Activated naive CD4-positive, alpha-beta T cell (primary cell): ENCODE measurements around the gene C9.
"Not testable (repeated sequence)": the region's sequence is repeated elsewhere in the genome, so short reads cannot be mapped to it uniquely, and the experiment has no call there.

Source experiments
- DNase-seq, 4 experiments: peaks; one replicate each; lab custom pipeline; 2025; lab: John Stamatoyannopoulos, UW

The C9 gene

DNA sequence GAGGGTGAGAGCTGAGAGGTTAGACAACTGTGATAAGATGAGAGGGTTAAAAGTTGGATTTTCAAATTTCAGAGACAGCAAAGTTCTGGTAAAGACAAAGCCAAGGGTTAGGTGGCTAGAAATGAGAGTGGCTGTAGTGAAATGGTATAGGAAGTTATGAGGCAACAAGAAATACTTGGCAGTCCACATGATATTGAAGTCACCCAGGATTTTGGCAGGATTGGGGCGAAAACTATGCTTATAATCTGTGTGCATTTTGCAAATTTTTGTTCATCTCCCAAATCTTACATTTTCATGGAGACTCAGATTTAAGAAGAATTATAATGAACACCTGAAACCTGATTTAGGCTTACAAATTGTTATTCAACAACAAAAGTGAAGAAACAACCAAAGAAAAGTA is 35.6 kb downstream of the C9 start:
- no peak for DNase-seq

DNA sequence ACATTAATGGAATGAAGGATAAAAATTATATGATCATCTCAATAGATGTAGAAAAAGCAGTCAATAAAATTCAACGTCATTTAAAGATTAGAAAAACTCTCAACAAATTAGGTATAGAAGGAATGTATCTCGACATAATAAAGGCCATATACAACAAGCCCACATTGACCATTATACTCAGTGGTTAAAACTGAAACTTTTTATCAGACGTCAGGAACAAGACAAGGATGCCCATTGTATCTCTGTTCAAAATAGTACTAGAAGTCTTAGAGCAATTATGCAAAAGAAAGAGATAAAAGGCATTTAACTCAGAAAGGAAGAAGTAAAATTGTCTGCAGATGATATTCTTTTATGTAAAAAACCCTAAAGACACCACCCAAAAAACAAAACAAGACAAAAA is 40.8 kb downstream of the C9 start:
- no peak for DNase-seq

DNA sequence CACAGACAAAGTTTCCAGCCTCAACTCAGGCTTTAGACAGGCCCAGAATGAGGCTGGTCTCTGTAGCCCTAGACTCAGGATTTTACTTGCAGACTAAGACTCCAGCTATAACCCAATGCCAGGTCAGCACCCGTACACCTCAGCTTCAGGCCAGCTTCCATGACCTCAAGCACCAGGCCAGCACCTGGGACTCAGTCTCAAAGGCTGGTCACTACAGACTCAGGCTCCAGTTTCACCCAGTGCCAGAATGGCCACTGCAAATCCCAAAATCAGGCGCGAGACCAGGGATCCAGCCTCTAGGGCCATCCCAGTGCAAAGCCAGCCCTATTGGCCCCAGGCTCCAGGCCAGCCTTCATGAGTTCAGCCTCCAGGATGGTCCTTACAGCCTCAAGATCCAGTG is 44.9 kb downstream of the C9 start:
- no peak for DNase-seq

DNA sequence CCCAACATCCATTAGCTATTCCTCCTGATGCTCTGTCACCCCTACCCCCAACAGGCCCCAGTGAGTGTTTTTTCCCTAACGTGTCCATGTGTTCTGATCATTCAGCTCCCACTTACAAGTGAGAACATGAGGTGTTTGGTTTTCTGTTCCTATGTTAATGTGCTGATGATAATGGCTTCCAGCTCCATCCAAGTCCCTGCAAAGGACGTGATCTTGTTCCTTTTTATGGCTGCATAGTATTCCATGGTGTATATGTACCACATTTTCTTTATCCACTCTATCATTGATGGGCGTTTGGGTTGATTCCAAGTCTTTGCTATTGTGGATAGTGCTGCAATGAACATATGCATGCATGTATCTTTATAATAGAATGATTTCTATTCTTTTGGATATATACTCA is 47.8 kb downstream of the C9 start:
- DNase-seq, result not testable (repeated sequence)

DNA sequence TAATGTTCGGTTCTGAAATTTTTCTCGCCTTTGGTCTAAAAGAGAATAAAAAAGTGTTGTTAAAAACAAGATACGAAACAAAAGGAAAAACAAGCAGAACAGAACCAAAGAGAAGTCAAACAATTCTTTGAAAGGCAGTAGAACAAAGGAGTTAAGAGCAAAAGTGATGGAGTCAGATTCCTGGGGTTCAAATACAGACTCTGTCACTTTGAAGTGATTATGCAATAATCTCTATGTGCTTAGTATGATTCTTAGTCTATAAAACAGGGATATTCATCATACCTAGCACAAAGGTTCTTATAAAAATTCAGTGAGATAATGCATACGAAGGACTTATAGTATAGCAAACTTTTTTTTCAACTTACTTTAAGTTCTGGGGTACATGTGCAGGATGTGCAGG is 48.3 kb downstream of the C9 start:
- DNase-seq, result no peak

DNA sequence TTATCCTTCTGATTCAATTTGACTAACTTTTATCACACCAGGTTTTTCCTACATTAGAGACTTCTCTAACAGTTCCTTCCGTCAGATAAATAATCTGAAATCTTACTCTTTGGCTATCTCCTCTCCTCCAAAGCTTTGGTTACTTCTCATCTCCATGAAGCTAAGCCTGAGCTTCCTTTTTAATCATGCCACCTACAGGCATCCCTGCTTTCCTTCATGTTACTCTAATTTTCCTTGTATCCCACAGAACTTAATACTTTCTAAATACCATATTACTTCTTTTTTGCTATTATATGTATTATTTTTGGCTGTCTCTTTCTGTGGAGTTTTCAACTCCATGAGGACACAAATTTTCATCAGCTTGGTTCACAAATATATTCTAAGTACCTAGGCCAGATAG is 49.7 kb downstream of the C9 start:
- DNase-seq, result no peak

DNA sequence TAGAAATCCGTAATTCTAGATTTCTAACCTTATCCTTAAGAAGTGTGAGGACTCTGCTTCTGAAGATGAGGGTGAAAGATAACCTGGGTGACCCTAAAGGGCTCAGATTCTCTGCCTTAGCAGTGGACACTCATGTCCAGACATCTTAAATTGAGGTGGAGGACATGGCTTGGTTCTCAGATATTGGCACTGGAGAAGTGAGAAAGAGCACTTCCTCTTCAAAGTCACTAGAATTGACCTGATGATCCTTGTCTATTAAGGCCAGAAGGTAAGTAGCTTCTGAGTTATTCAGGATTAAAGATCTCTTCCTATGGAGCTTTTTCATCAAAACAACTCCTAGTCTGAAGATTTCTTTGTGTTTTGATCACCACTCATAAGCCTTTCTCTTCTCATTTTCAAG is 54.8 kb downstream of the C9 start:
- DNase-seq, result no peak

DNA sequence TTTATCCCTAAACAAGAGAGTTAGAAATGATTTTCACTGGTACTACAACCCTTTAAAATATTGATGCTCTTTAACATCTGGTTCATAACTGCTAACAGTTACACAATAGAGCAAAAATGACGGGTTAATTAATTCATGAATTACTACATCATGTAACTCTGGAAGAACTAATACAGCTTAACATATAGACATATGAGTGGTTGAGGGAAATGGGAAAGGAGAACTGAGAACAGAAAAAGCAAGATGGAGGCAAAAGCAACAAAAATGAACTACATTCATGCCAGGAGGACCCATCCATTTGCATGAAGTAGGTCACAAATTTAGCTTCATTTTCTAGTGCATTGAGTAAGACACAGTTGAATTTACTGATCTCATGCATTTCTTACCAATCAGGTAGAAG is 61.8 kb downstream of the C9 start:
- no peak for DNase-seq

DNA sequence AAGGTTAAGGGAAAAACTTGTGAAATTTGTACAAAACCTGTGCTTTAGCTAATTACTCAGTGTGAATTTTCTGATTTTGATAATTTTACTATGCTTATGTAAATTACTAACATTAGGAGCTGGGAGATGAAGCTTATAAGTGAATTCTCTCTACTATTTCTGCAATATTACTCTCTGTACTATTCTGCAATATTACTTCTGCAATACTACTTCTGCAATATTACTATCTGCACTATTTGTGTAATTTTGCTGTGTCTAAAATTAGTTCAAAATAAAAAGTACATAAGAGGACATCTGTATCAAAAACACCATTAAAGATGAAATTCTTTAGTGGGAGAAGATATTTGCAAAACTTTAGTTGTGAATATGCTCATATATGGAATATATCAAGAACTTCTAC is 62.9 kb downstream of the C9 start:
- no peak for DNase-seq

DNA sequence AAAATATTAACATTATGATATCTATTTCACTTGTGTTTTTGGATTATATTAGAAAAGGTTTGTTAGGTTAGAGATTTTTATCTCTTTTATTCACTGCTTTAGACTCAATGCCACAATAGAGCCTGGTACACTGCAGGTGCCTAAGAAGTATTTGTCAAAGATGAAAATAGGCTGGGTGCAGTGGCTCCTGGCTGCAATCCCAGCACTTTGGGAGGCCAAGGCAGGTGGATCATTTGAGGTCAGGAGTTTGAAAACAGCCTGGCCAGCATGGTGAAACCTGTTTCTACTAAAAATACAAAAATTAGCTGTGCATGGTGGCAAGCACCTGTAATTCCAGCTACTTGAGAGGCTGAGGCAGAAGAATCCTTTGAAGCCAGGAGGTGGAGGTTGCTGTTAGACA is 64.3 kb downstream of the C9 start:
- no peak for DNase-seq

DNA sequence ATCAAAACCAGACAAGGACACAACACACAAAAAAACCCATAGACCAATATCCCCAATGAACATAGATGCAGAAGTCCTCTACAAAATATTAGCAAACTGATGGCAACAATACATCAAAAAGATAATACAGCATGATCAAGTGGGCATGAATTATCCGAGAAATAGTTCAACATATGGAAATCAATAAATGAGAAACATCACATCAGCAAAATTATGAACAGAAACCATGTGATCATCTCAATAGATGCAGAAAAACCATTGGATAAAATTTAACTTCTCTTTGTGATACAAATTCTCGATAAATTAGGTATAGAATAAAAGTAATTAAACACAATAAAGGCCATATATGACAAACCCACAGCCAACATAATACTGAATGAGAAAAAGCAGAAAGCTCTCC is 69.6 kb downstream of the C9 start:
- no peak for DNase-seq

DNA sequence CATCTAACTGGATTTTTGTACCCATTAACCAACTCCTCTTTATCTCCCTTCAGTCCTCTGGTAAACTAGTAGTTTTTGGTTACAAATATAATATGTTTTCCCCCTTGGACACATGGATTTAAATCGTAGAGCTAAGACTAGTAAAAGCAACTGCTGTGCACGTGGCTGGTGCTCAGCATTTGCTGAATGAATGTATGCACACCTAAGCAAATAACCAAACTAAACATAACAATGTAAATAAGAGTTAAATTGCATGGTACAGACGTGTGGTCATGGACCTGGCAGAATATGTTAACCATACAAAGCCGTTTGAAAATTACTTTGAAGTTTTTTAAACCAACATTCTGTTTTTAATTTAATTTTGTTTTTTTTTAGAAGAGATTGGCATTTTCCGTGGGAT is 79.7 kb downstream of the C9 start:
- DNase-seq, result no peak

DNA sequence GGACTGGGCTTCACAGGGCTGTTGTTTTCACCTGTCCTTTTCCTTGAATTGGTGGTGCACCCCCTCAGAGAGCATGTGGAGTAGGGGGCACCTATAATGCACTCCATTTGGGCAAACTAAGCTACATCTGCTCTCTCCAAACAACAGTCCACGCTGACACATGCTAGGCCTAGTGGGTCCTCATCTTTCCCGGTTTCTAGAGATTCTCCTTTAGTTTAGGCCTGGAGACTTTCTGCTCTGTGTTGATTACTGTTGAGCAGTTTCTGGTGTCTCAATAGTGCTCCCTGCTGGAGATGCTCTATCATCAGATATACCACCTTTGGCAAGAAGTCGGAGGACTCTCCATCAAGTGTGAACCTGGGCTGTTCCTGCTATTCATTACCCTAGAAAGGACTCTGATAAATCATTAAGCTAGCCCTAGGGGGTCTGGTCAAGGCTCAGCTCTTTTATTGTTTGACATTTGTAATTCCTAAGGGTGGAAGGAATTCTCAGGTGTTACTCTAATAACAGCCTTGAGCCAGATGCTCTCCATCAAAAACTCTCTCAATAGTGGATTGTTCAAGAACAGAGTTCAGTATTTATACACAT is 81.0 kb downstream of the C9 start:
- peak in 2 of 4 experiments; percentile 5 to 9 for DNase-seq

DNA sequence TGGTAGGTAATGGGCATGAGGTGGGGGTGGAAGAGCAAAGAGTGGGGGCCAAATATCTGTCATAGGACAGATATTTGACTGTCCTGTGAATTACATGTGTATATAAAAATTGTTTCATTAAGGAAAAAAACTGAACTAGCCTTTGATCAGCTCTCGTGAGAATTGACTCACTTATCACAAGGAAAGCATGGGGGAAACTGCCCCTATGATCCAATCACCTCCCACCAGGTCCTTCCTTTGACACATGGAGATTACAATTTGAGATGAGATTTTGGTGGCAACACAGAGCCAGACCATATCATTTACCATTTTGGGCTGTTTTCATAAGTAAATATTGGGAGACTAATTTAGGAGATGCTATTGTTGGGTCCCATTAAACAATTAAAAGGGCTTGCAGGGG is 81.7 kb downstream of the C9 start:
- no peak for DNase-seq

DNA sequence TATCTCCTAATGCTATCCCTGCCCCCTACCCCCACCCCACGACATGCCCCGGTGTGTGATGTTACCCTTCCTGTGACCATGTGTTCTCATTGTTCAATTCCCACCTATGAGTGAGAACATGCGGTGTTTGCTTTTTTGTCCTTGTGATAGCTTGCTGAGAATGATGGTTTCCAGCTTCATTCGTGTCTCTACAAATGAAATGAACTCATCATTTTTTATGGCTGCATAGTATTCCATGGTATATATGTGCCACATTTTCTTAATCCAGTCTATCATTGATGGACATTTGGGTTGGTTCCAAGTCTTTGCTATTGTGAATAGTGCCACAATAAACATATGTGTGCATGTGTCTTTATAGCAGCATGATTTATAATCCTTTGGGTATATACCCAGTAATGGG is 88.4 kb downstream of the C9 start:
- not testable (repeated sequence) for DNase-seq

DNA sequence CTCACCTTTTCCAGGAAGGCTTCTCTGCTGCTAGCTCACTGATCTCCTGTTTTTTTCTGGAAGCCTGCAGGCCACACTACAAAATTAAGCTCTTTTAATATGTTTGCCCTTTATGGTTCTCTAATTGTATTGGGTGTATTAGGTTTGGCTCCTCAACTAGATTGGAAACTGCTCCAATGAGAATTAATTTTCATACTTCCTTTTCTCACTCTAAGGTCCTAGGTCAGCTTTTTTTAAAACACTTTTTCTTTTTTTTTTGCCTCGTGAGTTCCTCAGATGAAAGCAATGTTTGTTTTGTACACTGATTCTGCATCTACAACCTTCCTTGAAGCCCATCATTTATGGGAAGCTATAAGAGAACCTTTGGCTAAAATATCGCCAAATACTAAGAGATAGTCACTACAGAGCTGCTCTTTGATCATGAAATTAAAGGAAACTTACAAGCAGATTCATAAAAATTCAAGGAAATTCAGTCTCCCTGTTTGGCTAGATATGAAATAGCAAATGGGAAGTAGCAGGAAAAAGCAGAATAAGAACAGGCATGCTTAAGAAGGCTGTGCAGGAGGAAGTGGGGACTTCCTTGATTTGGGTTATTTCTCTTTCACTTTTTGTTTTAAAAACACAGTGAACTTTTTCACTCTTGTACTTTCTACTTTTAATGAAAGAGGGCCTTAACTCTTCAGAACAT is 89.8 kb downstream of the C9 start:
- DNase-seq, result no peak

DNA sequence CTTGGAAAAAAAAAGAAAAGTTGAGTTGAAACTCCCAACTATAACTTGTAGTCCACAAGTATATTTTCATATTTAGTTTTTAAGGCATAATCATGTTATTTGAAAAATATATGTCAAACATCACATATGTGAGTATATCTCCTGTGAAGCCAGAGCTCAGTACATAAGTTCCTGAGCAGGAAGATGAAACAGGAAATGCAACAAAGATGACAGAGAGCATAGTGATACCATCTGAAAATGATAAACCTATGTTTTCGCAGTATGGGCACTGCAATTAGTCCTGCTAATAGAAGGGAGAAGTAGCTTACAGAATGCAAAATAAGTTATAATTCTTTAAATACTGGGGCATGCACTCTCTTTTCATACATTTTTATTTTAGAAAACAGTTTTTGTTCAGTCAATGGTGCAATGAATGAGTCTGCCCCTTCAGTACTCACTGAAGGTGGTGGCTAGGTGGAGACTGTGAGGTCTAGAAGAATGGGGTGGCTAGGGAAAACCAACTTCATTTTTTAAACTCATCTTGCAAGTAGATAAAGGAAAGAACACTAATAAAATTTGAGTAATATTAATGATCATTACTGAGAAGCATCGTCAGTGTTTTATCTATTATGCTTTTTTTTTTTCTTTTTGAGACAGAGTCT is 90.9 kb downstream of the C9 start:
- DNase-seq, result no peak

DNA sequence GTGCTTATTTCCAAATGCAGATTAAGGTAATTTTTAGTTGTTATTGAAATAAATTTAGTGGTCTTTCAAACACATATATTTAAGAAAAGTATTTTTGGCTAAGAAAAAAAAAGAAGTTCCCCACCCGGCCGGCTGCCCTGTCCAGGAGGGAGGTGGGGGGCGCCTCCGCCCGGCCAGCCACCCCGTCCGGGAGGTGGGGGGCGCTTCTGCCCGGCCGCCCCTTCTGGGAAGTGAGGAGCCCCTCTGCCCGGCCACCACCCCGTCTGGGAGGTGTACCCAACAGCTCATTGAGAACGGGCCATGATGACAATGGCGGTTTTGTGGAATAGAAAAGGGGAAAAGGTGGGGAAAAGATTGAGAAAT is 91.4 kb downstream of the C9 start:
- not testable (repeated sequence) for DNase-seq

DNA sequence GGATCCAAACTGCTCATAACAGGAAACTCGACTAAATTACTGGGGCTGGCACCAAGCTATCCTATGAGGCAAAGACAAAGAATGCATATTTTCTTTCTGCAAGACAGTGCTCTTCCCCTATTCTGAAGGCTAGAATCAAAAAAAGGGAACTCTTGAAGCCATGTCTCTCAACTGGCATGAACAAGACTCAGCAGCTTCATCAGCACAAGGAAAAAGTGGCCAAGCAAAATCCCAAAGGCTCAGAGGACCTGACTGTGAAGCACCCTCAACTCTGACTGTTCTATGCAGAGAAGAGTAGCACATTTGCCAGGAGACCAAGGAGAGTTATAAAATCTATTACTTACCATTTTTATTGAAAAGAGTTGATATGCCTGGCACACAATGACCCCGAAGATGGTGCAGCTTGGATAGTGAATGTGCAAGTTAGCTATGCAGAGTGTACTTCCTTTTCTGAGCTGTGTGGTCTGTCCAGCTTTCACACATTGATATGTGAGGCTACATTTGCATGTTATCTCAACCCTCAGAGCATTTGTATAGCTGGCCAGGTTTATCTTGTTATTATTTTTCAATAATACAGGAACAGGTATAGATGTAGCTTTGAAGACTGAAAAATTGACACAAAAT is 94.0 kb downstream of the C9 start:
- DNase-seq, result no peak

DNA sequence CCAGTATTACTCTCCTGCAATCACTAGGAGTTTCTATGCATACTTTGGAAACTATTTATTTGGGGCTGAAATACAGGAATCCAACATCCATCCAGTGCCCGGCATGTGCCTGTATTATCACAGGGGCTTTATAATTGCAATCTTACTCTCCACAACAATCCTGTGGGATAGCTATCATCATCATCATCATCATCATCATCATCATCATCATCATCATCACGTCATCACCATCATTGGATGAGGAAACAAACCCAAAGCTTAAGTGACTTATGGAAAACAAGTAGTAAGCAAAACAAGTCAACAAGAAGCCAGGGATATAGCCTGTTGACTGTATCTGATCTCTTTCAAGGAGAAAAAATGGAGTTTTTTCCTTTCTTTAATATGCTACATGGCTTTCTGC is 97.1 kb downstream of the C9 start:
- DNase-seq, result no peak

DNA sequence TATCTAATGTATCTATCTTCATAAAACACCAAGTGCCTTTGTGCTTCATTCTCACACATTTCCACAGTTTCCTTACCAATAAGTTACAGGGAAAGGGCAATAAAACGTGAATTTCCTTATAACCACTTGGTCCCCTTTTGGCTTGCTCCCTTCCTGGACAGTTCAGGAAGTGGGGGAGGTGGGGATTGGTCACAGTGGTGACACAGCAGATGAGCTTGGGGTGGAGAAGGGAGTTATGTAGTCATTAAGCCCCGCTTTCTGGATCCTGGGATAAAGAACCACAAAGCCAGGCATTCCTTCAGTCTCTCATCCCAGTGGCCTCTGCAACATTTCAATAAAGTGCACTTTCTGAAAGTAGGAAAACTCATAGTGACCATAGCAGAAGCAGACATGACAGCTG is 97.9 kb downstream of the C9 start:
- DNase-seq, result no peak

DNA sequence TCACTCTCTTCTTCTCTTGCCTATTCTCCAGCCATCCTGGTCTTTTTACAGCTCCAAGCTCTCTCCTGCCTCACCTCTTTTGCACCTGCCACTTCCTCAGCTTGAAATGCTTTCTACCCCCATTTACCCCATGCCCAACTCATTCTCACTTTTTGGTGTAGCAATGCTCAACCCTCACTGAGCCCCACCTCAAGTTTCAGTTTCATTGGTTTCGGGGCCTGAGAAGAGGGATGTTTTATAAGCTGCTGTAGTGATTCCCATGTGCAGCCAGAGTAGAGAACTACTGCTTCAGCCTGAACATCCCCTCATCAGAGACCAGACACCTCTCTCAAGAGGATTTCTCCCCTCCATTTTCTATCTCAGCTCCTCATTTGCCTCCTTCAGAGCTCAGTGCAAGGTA is 99.8 kb downstream of the C9 start:
- DNase-seq, result no peak

DNA sequence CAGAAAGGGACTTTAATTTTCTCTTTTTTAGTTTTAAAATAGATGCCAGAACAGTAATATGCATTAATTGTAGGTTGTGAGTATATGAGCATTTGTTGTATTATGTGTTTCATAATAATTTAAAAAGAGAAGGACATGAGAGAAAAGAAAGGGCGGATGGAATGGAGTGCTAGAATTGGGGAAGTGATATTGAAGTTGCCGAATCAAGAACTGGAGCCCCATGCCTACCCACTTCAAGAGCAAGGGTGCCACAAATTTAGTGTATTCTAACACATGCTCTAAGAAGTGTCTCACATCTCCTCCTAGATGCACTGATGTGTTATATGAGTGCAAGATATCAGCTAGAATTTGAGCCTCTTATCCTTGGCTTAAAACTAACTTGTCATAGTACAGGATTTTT is 101.3 kb downstream of the C9 start:
- DNase-seq, result no peak

DNA sequence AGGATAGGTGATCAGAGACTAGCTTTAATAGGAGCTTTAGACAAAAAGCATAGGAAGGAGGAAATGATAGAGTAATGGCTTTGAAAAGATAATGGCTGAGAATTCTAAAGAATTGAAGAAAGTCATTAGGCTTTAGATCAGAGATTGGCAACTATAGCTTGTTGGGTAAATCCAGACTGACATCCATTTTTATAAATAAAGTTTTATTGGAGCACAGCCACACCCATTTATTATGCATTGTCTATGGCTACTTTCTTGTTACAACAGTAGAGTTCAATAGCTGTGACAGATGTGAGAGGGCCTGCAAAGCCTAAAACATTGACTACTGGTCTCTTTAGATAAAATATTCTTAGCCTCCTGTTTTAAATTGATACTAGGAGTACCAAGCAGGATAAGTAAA is 104.2 kb downstream of the C9 start:
- no peak for DNase-seq
